SK-N-DZ (cell line): ENCODE results near the gene SLC39A3.
"Not testable (repeated sequence)": the region's sequence is repeated elsewhere in the genome, so short reads cannot be mapped to it uniquely, and the experiment has no call there.

ENCODE experiments used
- DNase-seq: peaks from one replicate; pipeline ENCODE4 v3.0.0-alpha.2; 2015; ENCODE audit warnings: low spot score

Gene SLC39A3

DNA sequence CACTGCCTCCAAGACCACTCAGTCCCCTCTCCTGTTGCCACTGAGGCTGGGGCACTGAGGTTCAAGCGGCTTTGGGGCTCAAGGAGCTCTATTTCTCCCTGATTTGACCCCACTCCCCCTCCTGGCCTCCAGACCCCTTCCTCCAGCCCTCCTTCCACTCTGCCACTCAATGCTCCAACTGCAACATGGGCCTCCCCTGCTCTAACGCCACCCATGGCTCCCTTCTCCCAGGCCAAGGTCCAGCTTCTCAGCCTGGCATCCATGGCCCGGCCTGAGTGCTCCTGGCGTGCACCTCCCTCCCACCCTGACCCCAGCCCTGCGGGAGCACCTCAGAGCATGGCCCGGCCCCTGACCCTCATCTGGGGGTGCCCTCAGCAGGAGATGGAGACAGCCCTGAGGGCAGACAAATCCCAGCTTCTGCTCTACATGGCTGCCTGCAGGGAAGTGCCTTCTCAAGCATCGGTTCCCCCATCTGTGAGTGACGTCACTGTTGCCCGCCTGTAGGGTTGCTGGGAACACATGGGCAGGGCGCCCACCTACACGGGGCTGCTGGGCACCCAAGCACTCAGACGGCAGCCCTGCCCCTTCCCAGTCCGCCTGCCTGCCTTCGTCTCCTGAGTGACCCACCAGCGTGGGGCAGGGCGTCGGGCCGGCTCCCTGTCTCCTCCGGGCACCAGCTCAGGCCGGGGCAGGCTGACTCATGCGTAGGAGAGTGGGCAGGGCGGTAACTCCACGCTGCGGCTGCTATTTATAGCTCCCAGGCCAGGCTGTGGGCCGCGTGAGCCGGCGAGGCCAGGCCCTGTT is 17.1 kb downstream of the SLC39A3 start:
- DNase-seq, result no peak

DNA sequence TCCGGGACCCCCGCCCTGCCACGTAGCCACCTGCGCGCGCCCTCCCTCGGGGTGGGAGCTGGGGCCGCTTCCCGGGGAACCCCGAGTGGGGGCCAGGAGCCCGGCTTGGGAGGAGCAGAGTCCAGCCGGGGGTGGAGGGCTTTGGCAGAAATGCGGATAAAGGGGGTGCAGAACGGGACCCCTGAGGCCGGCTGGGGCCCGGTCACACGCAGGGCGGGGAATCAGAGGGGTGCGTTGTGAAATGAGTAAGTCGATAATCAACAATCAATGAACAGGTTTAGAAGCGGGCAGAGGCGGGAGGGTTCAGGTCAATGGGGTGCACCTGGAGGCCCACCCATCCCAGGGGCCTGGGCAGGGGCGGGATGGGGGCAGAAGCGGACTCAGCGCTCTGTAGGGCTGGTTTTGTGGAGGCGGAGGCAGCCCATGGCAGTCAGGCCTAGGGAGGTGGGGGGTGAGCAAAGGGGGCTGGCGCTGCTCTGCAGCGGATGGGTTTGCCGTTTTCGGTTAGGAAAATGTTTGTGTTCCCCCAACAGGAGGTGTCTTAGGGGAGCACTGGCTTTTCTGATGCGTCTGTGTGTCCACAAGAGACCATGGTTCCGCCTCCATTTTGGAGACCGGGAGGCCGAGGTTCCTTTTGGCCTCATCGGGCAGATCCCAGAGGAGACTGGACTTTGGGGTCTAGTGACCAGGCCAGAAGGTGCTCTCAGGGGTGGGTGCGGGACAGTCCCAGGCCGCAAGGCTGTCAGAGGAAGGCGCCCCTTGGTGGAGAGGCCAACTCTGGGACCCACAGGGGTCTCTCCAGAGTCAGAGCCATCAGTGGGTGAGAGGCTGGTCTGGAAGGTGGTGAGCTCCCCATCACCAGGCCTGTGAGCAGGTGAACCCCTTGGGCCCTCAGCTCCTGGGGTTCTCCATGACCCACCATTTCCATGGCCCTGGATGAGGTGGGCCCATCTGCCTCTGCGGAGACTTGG is 18.0 kb downstream of the SLC39A3 start:
- no peak for DNase-seq

DNA sequence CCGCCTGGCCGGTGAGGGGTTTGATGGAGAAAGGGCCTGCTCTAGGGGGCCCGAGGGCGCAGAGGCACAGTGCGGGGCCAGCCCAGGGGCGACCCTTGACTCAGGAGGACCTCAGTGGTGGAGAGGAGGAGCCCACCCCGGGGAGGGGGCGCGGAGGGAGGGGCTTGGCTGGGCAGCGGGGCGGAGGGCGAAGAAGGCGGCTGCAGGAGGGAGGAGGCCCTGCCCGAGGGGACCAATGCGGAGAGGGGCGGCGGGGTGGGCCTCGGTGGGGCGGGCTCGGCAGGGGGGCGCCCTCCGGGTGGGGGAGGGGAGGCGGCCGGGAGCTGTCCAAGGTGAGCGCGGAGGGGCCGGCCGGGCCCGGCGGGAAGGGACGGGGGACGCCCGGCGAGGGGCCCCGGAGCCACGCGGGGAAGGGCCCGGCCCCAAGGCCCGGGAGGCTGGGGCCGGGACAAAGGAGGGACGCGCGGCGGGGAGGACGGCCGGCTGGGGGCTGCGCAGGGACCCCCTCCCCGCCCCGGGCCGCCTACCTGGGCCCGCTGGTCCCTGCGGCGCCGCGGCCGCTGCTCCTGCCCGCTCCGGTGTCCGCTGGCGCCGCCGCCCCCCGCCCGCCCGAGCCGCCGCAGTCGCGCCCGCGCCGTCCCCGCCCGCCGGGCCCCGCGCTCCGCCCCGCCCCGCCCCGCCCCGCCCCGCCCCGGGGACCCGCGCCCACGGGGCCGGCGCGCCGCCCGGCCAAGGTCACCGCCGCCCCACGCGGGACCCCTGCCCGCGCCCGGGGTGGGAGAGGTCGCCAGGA is 18.8 kb downstream of the SLC39A3 start, which contains the start of gene DIRAS1:
TSS of gene DIRAS1 (minus strand) at position 596 of the 793 bp plus-strand sequence. CDS start 3,566 bp downstream, outside the sequence.
- peak; percentile 49 for DNase-seq

DNA sequence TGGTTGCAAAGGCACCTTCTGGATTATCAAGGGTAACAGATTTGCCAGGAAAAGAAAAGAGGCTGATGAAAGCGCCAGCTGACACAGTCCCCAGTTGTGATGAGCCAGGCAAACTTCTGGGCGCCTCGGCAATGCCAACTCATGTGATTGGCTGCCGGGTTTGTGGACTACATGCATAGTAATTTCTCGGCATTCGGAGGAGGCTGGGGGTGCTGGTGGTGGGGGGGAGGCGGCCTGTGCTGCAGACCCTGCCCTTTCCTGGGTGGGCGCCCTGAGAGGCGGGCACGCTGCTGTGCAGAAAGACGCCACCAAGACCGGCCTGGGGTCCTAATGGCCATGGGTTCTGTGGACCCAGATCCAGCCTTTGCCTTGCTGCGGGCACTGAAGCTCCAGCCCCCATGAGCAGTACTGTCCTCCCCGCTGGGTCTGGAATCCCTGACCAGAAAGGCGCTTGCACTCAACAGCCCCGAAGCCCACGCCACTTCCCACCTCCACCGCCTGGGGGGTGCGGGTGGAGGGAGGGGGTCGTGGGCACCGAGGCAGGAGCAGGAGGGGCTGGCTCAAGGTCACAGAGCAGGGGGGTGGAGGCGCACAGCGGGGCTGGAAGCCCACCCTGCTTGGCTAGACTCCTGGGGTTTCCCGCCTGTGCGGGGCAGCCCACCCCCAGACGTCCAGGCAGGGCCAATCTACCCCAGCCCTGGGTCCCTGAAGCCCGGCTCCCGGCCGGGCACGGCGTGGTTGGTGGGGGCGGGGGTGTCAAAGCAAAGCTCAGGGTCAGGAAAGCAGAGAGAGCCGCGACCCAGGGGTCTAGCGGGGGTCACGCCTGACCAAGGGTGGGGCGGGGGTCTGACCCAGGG is 19.7 kb downstream of the SLC39A3 start:
- DNase-seq, result no peak

DNA sequence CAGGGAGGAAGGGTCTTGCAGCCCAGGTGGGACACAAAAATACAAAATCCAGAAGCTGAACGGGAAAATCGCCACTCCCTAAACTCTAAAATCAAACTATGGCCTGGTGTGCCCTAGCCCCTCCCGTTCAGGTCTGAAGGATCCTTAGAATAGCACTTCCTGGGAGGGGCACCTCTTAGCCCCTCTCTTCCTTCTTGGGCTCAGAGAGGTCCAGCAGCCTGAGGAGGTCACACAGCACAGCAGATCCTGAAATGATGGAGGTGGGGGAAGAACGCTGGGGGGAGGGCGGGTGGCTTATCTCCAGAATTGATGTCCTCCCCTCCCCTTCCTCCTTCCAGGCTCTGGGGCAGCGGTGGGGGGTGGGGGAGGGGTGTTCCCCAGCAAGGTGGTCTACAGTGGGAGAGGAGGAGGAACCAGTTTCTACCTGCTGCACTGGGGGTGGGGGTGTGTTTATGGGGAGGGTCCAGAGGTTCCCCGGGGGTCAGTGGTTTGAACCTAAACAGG is 20.5 kb downstream of the SLC39A3 start:
- DNase-seq, result no peak

DNA sequence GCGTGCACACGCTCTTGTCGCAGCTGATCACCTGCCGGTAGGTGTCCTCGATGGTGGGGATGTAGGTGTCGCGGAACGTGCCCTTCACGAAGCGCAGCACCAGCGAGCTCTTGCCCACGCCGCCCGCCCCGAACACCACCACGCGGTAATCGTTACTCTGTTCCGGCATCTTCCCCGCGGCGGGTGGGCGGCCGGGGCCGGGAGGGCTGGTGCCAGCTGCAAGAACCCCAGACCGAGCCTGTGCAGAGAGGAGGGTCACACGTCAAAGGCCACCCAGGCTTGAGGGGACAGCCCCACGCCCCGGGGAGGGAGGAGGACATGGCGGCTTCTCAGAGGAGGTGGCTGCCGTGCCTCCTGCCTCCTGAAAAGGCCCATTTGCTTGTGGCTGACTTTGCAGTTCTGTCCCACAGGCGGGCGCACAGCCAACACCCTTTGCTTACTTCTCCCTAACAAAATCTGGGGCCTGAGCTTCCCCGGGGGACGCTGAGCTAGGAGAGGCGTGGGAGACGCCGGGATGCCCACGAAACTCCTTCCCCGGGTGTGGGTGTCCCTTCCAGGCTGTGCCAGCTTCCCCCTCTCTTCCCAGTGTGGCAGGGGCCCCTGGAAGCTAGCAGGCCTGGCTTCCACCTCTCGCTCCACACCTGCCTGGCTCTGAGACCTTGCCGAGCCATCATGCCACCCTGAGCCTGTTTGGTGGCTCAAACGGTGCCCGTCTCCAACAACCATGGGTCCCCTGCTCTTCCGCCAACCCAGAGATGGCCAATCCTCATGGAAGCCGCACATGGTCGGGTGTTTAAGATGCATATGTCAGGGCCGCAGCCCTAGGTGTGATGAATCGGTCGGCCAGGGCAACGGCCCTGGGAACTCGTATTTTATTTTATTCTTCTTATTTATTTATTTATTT is 21.9 kb downstream of the SLC39A3 start:
- no peak for DNase-seq

DNA sequence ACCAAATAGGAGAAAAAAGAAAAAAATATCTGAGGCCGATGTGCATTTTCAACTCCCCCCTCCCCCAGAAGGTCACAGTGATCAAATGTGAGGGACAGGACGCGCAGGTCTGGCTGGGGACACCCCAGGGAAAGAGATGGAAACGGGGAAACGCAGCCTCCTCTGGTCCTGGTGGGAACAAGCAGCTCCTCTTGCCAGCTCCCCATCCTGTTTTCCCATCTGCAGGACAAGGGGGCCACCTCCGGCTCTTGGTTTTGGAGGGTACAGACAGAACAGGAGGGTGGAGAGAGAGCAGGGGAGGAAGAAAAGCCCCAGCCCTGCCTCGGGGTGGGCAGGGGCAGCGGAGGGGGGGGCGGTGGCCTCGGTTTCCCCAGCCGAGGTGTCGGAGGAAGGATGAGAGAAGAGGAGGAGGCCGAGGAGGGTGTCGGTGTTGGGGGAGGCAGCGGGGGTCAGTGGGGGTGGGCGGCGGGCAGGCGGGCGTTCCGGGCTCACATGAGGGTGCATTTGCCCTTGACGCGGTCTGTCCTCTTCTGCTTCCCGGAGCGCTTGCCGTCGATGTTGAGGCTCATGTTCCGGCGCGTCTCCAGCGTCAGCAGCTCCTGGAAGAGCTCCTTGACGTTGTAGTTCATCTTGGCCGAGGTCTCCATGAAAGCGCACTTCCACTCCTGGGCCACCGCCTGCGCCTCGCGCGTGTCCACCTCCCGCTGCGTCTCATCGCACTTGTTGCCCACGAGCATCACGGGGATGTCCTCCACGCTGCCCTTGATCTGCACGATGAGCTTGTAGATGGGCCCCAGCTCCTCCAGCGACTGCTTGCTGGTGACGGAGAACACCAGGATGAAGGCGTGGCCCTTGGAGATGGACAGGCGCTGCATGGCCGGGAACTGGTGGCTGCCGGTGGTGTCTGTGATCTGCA is 22.8 kb downstream of the SLC39A3 start:
- DNase-seq, result no peak

DNA sequence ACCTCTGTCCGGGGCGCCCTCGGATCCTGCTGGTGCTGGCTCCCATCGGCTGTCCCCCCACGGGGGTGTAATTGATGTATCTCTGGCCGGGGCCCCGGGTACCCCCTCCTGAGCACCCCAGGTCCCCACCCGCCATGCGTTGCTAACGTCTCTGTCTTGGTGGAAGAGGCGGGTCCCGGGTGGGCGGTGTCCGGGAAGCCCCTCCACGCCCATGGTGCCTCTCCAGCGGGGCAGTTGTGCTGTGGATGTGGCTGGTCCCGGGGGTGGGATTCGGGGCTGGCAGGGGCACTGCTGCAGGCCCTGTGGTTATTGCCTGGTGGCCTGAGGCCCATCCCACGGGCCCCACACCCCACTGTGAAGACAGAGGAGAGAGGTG is 23.6 kb downstream of the SLC39A3 start:
- DNase-seq, result no peak

DNA sequence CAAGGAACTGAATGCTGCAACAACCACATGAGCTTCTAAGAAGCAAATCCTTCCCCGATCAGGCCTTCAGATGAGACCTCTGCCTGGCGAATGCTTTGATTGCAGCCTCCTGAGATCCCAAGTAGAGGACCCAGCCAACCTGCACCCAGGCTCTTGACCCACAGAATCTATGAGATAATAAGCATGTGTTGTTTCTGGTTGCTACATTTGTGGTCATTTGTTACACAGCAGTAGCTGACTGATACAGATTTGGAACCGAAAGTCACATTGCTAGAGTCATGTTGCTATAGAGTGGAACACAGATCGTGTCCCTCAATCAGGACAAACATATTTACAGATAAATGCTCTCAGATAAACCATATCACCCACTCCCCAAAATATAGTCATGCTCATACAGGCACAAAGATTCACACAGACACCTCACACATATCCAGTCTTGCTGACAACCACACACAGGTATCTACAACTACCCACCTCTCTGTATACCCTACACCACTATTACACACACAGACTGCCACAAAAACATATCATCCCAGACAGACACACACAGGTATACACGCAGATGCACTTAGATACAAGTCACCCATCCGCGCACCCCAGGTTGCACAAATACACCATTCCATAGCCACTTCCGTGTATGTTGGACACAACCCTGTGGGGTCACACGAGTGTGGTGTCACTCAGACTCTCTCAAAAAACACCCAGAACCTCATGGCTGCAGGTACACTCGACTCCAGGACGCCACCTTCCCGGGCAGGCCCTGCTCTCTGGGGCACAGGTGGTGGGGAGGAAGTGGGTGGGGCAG is 24.1 kb downstream of the SLC39A3 start:
- DNase-seq, result no peak

DNA sequence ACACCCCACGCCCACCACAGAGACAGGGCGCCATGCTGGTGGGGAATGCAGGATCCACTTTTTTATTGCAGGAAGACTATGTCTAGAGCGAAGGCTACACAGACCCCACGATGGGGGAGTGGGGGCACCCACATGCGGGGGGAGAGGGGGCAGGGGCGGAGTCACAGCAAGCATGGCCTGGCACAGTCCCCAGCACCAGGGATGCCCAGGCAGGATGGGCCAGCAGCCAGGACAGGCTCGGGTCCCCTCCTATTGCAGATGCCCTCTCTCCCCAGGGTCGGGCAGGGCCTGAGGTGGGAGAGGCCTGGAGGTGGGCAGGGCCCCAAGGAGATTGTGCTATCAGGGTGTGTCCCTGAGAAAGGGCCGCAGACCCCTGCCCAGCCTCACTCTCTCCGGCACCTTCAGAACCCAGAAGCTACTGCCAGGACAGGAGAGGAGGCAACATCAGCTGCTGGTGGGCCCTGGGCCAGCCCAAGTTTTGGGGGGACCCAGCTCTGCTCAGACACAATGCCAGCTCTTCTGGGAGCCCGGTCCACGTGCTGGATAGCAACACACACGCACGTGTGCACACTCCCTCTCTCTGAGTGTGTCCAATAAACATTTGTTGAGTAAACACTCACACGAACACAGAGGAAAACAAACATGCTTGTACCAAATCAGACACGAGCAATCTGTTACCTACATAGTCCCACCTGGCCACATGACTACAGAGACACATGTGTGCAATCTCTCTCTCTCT is 25.1 kb downstream of the SLC39A3 start:
- DNase-seq, result no peak

DNA sequence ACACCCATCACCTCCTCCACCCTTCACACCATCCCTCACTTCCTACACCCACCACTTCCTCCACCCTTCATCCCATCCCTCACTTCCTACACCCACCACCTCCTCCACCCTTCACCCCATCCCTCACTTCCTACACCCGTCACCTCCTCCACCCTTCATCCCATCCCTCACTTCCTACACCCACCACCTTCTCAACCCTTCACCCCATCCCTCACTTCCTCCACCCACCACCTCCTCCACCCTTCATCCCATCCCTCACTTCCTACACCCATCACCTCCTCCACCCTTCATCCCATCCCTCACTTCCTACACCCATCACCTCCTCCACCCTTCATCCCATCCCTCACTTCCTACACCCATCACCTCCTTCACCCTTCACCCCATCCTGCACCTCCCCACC is 25.7 kb downstream of the SLC39A3 start:
- not testable (repeated sequence) for DNase-seq

DNA sequence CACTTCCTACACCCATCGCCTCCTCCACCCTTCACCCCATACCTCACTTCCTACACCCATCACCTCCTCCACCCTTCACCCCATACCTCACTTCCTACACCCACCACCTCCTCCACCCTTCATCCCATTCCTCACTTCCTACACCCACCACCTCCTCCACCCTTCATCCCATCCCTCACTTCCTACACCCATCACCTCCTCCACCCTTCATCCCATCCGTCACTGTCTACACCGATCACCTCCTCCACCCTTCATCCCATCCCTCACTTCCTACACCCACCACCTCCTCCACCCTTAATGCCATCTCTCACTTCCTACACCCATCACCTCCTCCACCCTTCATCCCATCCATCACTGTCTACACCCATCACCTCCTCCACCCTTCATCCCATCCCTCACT is 26.6 kb downstream of the SLC39A3 start:
- DNase-seq, result not testable (repeated sequence)

DNA sequence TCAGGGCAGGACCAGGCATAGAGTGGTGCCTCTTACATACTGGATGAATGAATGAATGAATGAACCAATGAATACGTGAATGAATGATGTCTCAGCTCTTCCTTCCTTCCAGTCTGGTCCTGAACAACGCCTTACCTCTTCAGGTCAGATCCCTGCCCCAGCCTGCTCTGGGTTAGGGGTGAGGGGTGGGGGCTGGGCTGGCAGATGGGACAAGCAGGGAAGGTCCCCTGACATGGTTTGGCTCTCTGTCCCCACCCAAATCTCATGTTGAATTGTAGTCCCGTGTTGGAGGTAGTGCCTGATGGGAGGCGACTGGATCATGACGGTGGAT is 28.0 kb downstream of the SLC39A3 start:
- DNase-seq, result no peak

DNA sequence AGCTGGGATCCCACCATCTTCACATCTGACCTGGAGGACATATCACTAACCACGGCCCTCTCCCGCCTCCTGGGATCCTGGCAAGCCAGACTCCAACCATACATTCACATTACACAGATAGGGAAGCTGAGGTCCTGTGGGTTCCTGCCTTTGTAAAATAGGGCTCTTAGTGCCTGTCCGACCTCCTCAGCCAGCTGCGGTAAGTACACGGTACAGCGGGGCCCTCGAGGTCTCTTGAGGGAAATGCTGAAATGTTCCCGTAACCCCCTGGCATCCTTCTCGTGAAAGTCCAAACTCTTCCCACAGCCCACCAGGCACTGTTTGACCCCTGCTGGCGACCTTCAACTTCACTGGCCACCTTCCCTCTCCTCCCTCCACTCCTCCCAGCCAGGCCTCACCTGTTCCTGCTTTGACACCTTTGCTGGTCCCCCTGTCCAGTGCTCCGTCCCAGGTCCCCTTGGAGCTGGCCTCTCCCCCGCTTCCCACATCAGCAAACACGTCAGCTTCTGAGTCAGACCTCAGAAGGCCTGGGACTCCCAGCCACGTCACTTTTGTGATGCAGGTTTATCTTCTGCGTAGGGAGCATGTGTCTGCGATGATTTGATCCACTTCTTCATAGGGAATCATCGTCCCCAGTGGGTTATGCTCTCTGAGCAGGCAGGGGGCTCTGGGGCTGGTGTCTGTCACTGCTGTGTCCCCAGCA is 28.5 kb downstream of the SLC39A3 start:
- DNase-seq, result no peak

DNA sequence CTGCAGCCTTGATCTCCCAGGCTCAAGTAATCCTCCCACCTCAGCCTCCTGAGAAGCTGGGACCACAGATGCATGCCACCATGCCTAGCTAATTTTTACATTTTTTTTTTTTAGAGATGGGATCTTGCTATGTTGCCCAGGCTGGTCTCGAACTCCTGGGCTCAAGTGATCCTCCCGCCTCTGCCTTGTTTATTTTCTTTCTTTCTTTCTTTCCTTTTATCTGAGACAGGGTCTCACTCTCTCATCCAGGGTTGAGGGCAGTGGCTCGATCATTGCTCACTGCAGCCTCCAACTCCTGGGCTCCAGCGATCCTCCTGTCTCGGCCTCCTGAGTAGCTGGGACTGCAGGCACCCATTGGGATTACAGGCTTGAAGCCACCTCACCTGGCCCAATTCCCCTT is 33.6 kb downstream of the SLC39A3 start:
- DNase-seq, result no peak

DNA sequence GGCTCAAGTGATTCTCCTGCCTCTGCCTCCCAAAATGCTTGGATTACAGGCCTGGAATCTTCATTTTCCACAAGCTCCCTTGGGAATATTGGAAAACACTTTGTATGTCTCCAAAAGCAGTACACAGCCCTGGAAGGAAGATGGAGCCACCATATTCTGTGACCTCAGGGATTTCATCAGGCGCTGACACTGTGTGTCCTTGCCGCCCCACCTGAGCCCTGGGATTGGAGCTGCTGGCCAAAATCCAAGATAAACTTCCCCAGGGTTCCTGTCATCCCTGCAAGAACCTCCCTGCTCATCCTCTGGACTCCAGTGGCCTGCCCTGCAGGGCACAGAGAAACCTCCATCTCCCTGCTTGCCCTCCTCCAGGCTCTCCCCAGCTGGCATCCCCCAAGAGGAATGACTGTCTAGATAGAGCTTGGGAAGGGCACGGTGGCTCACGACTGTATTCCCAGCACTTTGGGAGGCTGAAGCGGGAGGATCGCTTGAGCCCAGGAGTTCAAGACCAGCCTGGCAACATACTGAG is 36.1 kb downstream of the SLC39A3 start:
- DNase-seq, result no peak
